Measurements from ENCODE around the gene CMC1. TPM values are rescaled to one million over a fixed set of nuclear protein-coding genes. Genes with fewer than 3 reads are reported as not detected.
"Not testable (repeated sequence)": the region's sequence is repeated elsewhere in the genome, so short reads cannot be mapped to it uniquely, and the experiment has no call there.

CMC1 gene, protein sequence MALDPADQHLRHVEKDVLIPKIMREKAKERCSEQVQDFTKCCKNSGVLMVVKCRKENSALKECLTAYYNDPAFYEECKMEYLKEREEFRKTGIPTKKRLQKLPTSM
- 21.3 and 23.2 TPM in 2 replicates for total RNA-seq

DNA sequence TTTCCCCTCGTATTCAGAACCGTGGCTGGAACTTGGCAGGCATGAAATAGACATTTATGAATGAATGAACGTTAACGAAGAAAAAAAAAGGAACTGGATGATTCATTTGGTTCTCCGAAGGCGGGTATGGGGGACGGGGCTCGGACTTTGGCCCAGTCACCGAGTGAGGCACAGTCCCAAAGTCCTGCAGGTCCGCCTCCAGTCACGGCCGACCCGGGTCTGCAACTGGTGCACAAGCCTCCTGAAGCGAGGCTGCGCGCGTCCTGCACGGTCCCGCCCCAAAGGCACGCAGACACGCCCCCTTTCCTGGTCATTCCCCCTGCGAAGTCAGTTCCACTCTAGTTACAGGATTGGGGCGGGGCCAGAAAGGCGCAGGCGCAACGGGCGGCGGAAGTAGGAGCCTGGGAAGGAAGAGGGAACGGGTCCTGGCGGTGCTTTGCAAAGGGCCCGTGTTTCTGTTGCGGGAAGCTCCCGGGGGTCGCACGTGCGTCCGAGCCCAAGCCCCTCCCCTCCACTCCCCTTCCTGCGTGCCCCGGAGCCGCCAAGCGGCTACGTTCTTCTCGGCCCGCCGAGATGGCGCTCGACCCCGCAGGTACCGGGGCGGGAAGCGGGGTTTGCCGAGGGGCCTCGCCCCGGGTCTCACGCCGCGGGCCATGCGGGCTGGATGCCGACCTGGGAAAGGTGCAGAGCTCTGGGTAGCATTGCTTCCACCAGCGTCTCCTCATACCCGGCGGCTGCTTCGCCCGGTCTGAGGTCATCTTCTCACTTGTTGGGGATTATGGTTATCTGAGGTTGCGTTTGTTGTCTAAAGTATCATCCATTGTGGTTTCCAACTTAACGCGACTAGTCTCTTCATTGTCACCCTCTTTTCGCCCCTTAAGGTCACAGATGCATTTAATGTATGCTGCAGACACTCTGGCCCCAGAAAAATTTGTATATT lies at the start of gene CMC1:
Gene CMC1, plus strand, starts transcription at position 399 of the 940 bp plus-strand sequence. Its CDS starts 175 bp downstream, at position 574.
- peak within 1 kb of the TSS; percentile 93 for H3K27ac Mint-ChIP-seq
- peak; percentile 97 for DNase-seq

DNA sequence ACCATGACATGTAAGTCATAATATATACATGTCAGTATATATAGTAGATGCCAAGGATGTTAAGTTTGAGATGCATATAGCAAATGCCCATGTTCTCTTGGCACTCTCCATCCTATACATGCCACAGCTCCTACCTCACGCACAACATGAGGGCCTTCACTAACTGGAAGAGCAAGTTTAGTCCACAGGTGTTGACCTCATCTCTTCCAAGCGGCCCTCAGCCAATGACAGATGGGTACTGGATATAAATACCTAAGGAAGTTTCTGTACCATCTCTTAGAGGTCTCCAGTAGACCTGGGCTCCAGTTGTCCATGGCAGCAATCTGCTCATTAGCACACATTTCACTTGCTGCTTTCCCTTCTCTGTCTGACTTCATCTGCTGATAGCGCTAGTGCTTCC lies 43.3 kb upstream of the CMC1 start:
- intact Hi-C loops (cut with micrococcal nuclease) = no loop called here
- H3K27ac Mint-ChIP-seq = no peak overlapping the region
- no peaks in the 10 kb centered on the region for H3K27me3 Mint-ChIP-seq
- H3K9me3 Mint-ChIP-seq = peaks cover 5% of the 10 kb centered on the region
- H3K4me3 Mint-ChIP-seq = no peak overlapping the region
- no peak for DNase-seq
- no peaks in the 10 kb centered on the region for H3K36me3 Mint-ChIP-seq (ENCODE audit: low read depth)
- no peaks in the 10 kb centered on the region for H3K4me1 Mint-ChIP-seq

More for the DNA sequence above, at the start of gene CMC1:
- Mint-ChIP-seq H3K4me1 (peaks cover 31% of the 10 kb centered on the region), H3K9me3 (no peaks in the 10 kb centered on the region), H3K4me3 (peak within 1 kb of the TSS; percentile 94), H3K27me3 (no peaks in the 10 kb centered on the region), H3K36me3 (ENCODE audit: low read depth) (peaks cover 19% of the 10 kb centered on the region)
- intact Hi-C loops (cut with micrococcal nuclease) = loop anchor here (1.0 to 5.0 kb wide), 6 partner anchors 46 to 759 kb away; partner anchors contain the start of gene SLC4A7

DNA sequence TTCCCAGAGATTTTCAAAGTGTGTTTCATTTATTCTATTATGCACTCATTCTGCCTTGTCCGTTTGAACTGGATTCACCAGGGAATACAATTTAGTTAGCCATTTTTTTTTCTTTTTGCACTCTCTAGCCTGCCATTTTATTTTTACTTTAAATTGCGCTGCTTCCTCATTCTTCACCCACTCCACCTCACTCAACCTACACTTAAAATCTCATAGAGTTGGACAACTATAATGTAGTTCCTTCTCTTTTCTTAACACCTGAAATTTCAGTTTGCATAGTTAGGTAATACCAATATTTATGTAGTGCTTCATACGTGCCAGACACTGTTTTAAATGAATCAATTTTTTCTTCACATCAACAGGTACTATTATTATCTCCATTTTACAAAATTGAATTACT lies 42.4 kb upstream of the CMC1 start:
- H3K9me3 Mint-ChIP-seq = peaks cover 7% of the 10 kb centered on the region
- H3K4me1 Mint-ChIP-seq = no peaks in the 10 kb centered on the region
- H3K4me3 Mint-ChIP-seq = no peak overlapping the region
- H3K27ac Mint-ChIP-seq = no peak overlapping the region
- intact Hi-C loops (cut with micrococcal nuclease) = no loop called here
- no peaks in the 10 kb centered on the region for H3K27me3 Mint-ChIP-seq
- no peak for DNase-seq
- no peaks in the 10 kb centered on the region for H3K36me3 Mint-ChIP-seq (ENCODE audit: low read depth)

DNA sequence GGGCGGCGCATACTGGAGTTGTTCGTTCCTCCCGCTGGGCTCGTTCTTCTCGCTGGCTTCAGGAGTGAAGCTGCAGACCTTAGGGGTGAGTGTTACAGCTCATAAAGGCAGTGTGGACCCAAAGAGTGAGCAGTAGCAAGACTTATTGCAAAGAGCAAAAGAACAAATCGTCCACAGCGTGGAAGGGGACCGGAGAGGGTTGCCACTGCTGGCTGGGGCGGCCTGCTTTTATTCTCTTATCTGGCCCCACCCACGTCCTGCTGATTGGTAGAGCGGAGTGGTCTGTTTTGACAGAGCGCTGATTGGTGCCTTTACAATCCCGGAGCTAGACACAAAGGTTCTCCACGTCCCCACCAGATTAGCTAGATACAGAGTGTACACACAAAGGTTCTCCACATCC lies 41.8 kb upstream of the CMC1 start:
- H3K27me3 Mint-ChIP-seq; H3K36me3 Mint-ChIP-seq (ENCODE audit: low read depth); intact Hi-C loops (cut with micrococcal nuclease); H3K4me1 Mint-ChIP-seq; H3K27ac Mint-ChIP-seq; H3K4me3 Mint-ChIP-seq; DNase-seq: not testable (repeated sequence)
- H3K9me3 Mint-ChIP-seq = peaks cover 11% of the 10 kb centered on the region

DNA sequence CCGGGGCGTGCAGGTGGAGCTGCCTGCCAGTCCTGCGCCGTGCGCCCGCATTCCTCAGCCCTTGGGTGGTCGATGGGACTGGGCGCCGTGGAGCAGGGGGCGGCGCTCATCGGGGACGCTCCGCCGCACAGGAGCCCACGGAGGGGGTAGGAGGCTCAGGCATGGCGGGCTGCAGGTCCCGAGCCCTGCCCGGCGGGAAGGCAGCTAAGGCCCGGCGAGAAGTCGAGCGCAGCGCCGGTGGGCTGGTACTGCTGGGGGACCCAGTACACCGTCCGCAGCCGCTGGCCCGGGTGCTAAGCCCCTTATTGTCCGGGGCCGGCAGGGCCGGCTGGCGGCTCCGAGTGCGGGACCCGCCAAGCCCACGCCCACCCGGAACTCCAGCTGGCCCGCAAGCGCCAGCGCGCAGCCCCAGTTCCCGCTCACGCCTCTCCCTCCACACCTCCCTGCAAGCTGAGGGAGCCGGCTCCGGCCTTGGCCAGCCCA lies 41.0 kb upstream of the CMC1 start:
- H3K4me3 Mint-ChIP-seq; intact Hi-C loops (cut with micrococcal nuclease): not testable (repeated sequence)
- peaks cover 11% of the 10 kb centered on the region for H3K9me3 Mint-ChIP-seq

DNA sequence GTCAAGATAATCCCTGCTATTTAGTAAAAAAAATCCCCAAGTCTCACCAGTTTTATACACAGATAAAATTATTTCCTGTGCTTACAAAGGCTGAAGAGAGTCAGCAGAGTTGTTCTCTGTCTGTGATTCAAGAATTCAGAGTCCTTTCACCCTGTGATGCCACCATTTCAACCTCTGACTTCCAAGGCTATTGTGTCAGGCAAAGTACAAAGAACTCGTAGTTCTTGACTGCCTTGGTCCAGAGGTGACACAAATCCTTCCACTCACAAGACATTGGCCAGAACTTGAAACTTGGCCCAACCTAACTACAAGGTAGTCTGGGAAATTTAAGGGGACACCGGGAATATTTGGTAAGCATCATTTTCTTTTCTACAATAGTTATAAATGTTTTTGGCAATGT lies 34.9 kb upstream of the CMC1 start:
- Mint-ChIP-seq H3K27me3 (no peaks in the 10 kb centered on the region), H3K4me3 (no peak overlapping the region), H3K27ac (no peak overlapping the region), H3K36me3 (ENCODE audit: low read depth) (no peaks in the 10 kb centered on the region), H3K4me1 (peaks cover 5% of the 10 kb centered on the region), H3K9me3 (peaks cover 6% of the 10 kb centered on the region)
- no peak for DNase-seq
- intact Hi-C loops (cut with micrococcal nuclease) = no loop called here

More for the DNA sequence above, 41.0 kb upstream of the CMC1 start:
- DNase-seq; H3K27me3 Mint-ChIP-seq; H3K27ac Mint-ChIP-seq; H3K4me1 Mint-ChIP-seq; H3K36me3 Mint-ChIP-seq (ENCODE audit: low read depth): not testable (repeated sequence)

DNA sequence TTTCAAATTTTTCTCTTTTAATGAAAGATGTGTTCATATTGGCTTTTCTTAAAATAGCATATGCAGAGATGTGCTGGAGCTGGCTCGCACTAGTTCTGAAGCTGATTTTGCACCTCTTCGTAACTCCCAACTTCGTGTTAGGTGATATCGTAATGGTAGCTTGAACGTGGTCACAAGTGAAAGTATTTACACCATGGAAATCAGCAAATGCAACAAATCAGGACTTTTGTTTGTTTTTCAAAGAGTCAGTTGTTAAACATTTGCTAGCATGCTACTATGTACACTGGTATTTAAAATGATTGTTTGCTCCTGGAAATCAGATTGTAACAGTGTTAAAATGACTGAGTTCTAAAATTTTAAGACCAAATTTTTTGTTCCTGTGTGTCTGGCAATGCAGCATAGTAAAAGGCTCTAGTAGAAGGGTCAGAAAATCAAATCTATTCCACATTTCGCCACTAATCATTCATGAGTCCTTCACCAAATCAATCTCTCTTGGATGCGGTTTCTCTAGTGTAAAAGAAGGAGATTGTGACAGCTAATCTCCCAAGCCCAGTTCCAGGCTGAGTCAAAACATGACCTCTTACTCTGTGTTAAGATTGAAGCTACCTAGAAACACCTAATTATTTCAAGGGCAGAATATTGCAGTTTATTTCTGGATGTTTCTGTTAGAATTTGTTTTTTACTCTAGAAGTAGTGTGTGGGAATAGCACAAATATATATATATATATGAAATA lies 34.3 kb upstream of the CMC1 start:
- H3K27me3 Mint-ChIP-seq = no peaks in the 10 kb centered on the region
- H3K27ac Mint-ChIP-seq = no peak overlapping the region
- peaks cover 6% of the 10 kb centered on the region for H3K9me3 Mint-ChIP-seq
- DNase-seq = no peak
- H3K4me3 Mint-ChIP-seq = no peak overlapping the region
- no peaks in the 10 kb centered on the region for H3K36me3 Mint-ChIP-seq (ENCODE audit: low read depth)
- intact Hi-C loops (cut with micrococcal nuclease) = no loop called here
- H3K4me1 Mint-ChIP-seq = peaks cover 8% of the 10 kb centered on the region

DNA sequence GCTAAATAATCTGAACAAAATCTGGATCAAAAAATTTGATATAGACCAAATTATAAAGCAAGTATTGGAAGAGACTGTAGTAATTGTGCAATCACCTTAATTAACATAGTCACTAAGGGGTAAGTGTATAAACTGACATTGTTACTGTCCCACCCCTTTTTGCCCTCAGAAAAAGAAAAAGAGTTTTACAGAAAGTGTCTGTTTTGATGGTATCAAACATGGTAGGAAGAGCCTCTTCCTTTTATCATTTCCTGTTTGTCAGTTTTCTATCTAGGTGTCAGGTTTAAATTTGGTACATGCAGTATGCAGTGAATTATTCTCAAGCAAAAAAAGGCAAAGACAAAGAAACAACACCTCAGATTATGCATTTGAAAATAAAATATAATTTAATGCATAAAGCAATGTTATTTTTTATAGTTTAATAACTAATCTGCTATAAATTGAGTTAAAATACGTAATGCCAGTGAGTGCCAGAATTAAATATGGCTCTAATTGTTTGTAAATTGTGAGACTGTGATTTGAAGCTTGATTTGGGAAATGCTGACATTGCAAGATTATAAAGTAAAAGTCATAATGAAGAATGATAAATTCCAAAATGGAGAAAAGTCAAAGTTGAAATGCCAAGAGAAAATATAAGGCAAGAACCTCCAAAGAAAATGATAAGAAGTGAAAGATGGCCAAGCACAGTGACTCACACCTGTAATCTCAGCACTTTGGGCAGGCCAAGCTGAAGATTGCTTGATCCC lies 30.3 kb upstream of the CMC1 start:
- no peaks in the 10 kb centered on the region for H3K27me3 Mint-ChIP-seq
- DNase-seq = no peak
- peaks cover 8% of the 10 kb centered on the region for H3K9me3 Mint-ChIP-seq
- H3K27ac Mint-ChIP-seq = no peak overlapping the region
- peaks cover 8% of the 10 kb centered on the region for H3K4me1 Mint-ChIP-seq
- intact Hi-C loops (cut with micrococcal nuclease) = no loop called here
- H3K4me3 Mint-ChIP-seq = no peak overlapping the region
- H3K36me3 Mint-ChIP-seq (ENCODE audit: low read depth) = no peaks in the 10 kb centered on the region

DNA sequence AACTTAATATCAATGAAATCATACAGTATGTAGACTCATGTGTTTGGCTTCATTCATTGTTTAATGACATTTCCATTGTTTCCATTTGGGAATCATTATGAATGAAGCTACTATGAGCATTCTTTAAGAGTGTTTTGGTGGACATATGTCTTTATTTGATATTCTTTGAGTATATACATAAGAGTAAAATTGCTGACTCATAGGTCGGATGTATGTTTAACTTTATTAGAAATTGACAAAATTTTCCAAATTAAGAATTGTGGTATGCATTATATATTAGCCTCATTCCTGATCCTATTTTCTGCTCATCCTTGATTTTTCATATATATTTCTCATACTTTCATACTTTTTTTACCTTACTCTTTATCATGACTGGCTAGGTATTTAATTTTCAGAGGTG lies 28.7 kb upstream of the CMC1 start:
- Mint-ChIP-seq H3K4me1 (peaks cover 10% of the 10 kb centered on the region), H3K9me3 (peaks cover 17% of the 10 kb centered on the region), H3K36me3 (ENCODE audit: low read depth) (peaks cover 3% of the 10 kb centered on the region), H3K27ac (no peak overlapping the region), H3K4me3 (no peak overlapping the region), H3K27me3 (no peaks in the 10 kb centered on the region)
- intact Hi-C loops (cut with micrococcal nuclease) = no loop called here
- no peak for DNase-seq

DNA sequence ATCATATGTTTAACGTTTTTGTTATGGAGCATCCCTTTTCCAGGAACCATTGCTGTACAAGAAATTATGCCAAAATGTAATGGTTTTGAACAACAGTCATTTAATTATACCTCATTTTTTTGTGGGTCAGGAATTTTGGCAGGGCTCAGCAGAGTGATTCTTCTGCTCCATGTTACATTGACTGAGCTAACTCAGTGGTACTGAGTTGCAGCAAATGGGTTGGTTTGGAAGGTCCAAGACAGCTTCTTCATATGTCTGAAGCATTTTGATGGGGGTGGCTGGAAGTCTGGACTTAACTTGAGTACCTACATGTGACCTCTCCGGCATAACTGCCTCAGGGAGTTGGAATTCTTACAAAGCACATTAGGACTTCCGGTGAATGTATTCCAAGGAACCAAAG lies 26.0 kb upstream of the CMC1 start:
- no peak for DNase-seq
- Mint-ChIP-seq H3K36me3 (ENCODE audit: low read depth) (peaks cover 3% of the 10 kb centered on the region), H3K4me3 (no peak overlapping the region), H3K27ac (no peak overlapping the region), H3K9me3 (peaks cover 30% of the 10 kb centered on the region), H3K4me1 (peaks cover 15% of the 10 kb centered on the region), H3K27me3 (no peaks in the 10 kb centered on the region)
- intact Hi-C loops (cut with micrococcal nuclease) = no loop called here

DNA sequence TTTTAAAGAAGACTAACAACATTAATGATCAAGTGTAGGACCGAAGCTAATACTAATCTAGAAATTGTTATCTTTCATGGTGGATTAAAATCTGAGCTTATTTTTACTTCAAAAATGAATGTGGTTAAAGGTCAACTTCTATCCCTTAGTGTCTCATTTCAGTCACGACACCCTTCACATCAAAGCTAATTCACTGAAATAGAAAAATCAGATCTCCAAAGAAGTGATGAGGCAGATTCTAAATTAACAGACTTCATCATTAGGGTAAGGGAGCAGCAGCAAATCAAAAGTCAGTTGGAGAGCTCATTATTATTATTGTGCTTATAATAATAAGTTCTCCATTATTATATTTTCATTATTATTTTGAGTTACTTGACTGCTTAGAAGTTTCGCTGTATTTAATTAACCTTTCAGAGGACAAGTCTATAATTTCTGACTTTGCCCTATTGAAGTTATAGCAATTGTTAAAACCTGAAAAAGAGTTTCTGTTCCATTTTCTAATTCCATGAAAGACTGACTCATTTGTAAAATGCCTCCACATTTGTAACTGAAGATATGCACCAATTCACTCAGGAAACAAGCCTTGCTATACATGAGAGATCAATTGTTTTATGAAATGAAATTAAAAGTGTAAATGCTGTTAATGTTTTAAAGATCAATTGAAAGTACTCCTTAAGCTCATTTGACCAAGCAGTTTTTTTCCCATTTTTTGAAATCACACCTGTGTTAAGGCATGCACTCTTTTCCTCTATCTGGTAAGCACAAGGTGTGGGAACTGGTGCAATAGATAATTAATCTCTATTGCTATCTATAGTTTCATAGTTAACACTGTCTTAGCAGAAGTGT lies 23.1 kb upstream of the CMC1 start:
- Mint-ChIP-seq H3K4me3 (no peak overlapping the region), H3K27me3 (no peaks in the 10 kb centered on the region), H3K9me3 (peaks cover 36% of the 10 kb centered on the region), H3K36me3 (ENCODE audit: low read depth) (peaks cover 6% of the 10 kb centered on the region), H3K4me1 (peaks cover 8% of the 10 kb centered on the region), H3K27ac (no peak overlapping the region)
- DNase-seq = no peak
- intact Hi-C loops (cut with micrococcal nuclease) = no loop called here

DNA sequence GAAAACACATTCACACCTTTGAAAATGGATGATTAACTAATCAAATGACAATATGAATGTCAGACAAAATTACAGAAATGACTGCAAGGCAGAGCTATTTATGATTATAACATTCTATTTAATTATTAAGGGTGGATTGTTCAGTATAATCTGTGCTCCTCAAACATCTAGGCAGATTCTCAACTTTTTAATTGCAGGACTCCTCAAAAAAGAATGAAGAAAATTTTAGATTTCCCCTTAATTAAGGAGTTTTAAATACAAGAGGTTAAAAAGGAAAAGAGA lies 22.6 kb upstream of the CMC1 start:
- DNase-seq = no peak
- H3K36me3 Mint-ChIP-seq (ENCODE audit: low read depth) = peaks cover 6% of the 10 kb centered on the region
- peaks cover 8% of the 10 kb centered on the region for H3K4me1 Mint-ChIP-seq
- H3K9me3 Mint-ChIP-seq = peaks cover 36% of the 10 kb centered on the region
- no peak overlapping the region for H3K27ac Mint-ChIP-seq
- H3K27me3 Mint-ChIP-seq = no peaks in the 10 kb centered on the region
- H3K4me3 Mint-ChIP-seq = no peak overlapping the region
- intact Hi-C loops (cut with micrococcal nuclease) = no loop called here

DNA sequence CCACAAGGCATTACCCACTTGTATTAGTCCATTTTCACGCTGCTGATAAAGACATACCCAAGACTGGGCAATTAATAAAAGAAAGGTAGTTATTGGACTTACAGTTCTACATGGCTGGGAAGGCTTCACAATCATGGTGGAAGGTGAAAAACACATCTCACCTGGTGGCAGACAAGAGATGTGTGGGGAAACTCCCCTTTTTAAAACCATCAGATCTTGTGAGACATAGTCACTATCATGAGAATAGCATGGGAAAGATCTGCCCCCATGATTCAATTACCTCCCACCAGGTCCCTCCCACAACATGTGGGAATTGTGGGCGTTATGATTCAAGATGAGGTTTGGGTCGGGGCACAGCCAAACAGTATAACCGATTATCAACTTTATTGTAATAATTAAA lies 17.0 kb upstream of the CMC1 start:
- H3K36me3 Mint-ChIP-seq (ENCODE audit: low read depth) = peaks cover 3% of the 10 kb centered on the region
- no peak overlapping the region for H3K27ac Mint-ChIP-seq
- DNase-seq = no peak
- H3K4me3 Mint-ChIP-seq = no peak overlapping the region
- no peaks in the 10 kb centered on the region for H3K4me1 Mint-ChIP-seq
- peaks cover 13% of the 10 kb centered on the region for H3K9me3 Mint-ChIP-seq
- intact Hi-C loops (cut with micrococcal nuclease) = no loop called here
- H3K27me3 Mint-ChIP-seq = peaks cover 2% of the 10 kb centered on the region
